HL-60/S4 treated with phorbol 12-myristate 13-acetate at 8.2 ng/mL for 4 days and 3 days (cell line): ENCODE measurements around the gene UBE2R2.
"Not testable (repeated sequence)": the region's sequence is repeated elsewhere in the genome, so short reads cannot be mapped to it uniquely, and the experiment has no call there.

ENCODE experiments used
- in situ Hi-C: fragments of 300-500 bp; cut with MboI; formaldehyde crosslinking; loops from 2 replicates; pipeline ENCODE4 v1.15.0; 2022; ENCODE audit warnings: low sequenced_read_pairs

The UBE2R2 gene

GRCh38 chr9:33924978-33925797 lies 108.2 kb downstream of the UBE2R2 start:
- in situ Hi-C loops: no loop called here

DNA sequence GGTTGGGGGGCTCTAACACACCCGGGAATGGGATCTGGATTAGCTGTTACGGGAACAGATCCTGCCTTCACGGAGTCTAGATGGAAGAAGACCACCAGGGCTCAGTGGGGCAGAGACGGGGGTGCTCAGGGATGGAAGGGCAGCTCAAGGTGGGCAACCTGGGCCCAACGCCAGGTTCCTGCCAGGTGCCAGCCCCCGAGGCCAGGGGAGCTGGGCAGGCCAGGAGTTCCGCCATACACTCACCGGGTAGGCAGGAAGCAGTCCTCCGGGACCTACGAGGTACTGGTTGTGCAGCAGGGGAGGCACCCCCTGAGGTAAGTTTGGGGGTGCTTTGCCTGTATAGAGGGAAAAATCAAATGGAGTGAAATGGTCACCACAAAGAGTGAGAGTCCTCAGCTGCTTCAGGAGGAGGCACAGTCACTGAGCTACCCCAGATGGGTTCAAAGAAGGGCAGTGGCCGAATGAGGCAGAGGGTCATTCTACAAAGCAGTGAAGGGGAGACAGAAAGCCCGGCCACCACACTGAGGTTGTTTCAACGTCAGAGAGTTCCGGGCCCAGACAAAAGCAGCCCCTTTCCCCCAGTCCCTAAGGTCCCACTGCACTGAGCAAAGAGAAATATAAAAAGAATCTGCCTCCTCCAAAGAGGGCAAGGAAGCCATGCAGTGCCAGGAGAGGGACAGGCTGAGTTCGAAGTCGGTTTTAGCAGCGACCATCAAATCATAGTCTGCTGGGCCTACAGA lies 110.0 kb downstream of the UBE2R2 start:
- in situ Hi-C loops: no loop called here

DNA sequence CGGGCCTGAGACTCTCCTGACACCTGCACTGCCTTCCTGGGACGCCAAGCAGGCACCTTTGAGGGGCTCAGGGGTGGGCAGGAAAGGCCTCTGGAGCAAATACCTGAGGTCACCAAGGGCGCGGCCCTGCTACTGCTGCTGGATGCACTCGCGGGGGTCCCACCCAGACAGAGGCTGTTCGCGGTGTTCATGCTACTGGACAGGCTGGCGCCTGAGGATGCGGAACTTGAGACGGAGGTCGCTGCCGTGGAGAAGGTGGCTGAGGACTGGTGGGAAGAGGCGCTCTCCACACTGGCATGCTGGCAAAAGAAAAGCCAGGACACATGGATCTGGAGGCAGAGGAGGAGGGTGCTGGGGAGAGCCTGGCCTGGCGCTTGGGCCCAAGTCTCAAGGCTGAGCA lies 110.7 kb downstream of the UBE2R2 start:
- in situ Hi-C loops: no loop called here

GRCh38 chr9:33931326-33931725 lies 114.4 kb downstream of the UBE2R2 start:
- in situ Hi-C loops: no loop called here

DNA sequence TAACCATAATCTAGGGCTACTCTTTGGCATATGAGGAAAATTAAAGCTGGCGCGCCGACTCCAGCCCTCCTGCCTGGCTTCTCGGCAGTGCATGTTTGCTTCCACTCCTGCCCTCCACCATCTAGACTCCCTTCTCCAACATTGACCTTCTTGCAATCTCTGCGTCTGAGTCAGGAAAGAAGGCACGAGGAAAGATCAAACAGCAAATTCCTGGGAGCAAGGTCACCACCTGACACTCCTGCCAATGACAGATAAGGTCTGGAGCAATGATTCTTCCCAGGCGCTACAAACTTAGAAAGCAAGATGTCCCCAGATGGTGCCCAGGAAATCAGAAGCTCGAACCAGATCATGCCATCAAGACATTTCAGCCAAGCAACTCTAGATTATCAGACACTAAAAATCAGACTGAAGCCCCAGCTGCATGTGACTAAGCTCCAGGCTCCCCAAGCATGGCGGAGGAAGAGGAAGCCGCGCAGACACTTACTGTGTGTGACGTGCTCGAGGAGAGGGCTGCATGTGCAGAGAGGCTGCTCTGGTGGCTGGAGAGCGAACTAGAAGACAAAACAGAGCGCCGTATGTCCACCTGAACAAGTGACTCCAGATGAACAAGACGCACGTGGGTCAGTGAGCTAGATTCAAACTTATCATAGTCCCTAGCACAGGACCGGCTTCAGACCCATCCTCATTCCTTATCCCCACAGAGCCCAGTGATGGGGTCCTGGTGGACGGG lies 115.3 kb downstream of the UBE2R2 start:
- in situ Hi-C loops: no loop called here

DNA sequence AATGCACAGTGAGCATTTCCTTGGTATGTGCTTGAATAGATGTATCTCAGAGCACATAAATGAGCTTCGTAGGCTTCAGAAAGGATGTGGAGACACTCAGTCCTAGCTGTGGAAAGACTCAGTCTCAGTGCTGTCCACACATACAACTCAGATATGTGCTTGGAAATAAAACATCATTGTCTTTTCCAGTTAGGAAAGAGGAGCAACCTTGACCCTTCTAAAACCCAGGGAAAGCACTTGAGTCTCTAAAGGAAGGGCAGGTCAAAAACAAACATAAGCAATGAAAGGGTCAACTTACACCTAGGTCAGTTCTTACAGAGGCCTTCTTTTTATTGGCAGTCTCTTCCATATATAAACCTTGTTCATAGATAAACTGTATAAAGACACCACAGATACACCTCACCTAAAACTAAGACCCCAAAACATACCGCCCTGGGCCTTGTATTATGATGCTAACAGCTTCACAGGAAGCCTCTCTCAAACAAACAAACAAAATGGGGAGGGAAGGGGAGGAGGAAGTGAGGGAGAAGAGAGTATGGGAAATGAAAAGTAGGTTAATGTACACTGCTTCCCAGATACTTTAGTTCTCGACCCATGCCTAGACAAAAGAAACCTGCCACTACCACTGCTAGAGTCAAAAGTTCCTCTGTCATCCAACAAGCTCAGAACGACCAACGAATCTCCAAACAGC lies 117.4 kb downstream of the UBE2R2 start:
- in situ Hi-C loops: no loop called here

DNA sequence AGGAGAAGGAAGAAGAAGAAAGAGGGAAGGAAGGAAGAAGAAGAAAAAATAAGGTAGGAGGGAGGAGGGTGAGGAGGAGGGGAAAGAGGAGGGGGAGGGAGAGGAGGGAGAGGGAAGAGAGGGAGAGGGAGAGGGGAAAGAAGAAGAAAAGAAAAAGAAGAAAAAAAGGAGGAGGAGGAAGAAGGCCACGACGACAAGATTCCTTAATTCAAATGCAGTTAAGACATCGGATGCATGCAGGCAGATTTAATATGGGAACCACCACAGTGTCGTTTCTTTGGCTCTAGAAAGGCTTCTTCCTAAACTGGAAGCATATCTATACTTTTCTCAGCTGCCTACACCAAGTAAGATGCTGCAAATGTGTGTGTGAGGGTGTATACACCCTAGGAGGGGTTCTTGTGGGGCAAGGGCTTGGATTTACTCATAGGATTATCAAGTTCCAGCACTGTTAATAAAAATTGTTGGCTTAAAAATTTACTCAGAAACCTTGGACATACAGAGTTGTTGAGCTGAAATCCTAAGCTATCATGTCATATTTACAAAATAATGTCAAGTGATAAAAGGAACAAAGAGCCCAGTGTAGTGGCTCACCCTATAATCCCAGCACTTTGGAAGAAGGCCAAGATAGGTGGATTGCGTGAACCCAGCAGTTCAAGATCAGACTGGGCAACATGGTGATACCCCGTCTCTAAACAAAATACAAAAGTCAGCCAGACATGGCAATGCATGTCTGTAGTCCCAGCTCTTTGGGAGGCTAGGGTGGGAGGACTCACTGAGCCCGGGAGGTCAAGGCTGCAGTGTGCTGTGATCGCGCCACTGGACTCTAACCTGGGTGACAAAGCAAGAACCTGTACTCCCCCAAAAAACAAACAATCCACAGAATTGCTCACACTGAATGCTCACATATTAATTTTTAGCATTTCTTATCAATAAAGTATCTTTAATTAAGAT lies 123.2 kb downstream of the UBE2R2 start:
- in situ Hi-C loops: no loop called here

- in situ Hi-C loops: no loop called here
These were observed 125.6 kb downstream of the UBE2R2 start for GRCh38 chr9:33942471-33943083.

DNA sequence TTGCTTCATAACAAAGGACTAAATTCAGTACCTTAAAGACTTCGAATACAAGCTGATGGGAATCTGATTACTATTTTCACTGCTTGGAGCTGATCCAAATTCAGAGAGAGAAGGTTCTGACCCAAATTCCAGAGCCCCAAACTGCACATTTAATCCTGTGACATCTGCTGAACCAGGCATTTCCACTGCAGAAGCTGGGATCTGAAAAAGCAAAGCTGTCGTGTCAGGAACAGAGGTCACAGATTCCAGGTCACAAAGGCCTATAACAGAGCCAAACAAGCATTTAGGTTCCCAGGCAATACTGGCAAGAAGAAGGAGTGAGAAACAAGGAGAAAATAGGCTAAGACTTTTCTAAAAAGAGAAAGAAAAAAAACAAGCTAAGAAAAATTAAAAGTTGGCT lies 126.4 kb downstream of the UBE2R2 start:
- in situ Hi-C loops: no loop called here

DNA sequence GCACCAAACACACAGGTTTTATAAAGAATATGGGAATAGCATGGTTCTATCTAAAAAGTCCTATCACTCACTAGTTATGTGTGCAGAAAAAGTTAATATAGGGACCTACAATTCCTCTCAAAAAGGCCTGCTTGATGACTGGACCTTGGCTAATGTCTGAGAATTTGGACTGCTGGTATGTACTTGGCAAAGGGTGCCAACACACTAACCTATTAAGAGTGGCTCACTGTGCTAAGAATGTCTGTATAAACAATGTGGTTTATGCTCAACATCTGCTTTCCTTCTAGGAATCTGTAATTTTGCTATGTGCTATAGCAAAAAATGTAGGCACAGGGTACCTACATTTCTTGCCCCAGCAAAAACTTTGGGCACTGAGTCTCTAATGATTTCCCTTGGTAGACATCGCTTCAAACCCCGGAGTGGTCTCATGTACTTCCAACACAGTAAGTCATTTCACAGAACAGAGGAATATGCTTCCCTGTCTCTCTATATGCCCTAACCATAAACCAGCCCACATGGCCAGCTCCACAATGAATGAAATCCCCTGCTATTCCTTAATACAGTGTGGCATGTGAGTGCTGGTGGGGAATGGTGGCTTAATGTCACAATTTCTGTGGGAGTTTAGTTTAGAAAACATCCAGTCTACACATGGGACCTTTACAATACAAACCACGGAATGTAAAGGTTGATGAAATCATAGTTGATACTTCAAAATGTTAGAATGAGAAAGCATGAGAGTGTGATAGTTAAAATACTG lies 130.0 kb downstream of the UBE2R2 start:
- in situ Hi-C loops: no loop called here

DNA sequence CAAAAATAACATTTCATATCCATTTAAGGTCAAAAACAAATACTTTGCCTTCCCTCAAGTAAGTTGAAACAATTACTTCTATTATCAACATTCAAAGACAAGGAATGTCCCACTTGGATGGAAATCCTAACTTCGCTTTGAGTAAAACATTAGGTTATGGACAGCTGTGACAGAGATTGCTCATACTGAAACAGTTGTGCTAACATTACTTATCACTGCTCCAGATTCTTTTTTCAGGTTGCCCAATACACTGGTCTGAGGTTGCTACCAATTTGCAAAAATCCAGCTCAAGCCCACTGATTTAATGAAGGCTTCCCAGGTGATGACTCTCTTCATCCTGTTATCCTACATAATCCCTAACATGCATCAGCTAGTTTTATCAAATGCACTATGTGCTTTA lies 133.4 kb downstream of the UBE2R2 start:
- in situ Hi-C loops: no loop called here

DNA sequence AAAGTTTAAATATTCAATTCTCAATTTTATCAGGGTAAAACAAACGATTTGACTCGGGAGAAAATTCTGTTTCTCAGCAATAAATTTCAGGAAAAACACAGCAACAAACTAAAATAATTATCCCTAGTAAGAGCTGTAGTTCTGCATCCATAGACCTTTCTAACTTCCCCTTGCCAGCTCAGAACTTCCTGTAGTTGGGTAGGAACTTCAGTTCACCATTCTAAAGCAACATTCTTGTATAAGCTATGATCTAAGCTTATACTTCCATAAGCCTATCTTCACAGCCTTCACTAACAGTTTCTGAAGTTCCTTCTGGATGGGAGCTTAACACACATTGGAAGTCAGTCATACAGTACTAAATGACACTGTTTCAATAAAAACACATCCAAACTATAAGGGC lies 135.1 kb downstream of the UBE2R2 start:
- in situ Hi-C loops: no loop called here

- in situ Hi-C loops: no loop called here
These were observed 139.6 kb downstream of the UBE2R2 start for GRCh38 chr9:33956544-33956943.

GRCh38 chr9:33959725-33960124 lies 142.8 kb downstream of the UBE2R2 start:
- in situ Hi-C loops: no loop called here

- in situ Hi-C loops: not testable (repeated sequence)
These were observed 145.5 kb downstream of the UBE2R2 start for GRCh38 chr9:33962468-33962867.

GRCh38 chr9:33964086-33964768 lies 147.3 kb downstream of the UBE2R2 start:
- in situ Hi-C loops: no loop called here
